ENCODE results near the gene TSC2.

TSC2 gene

GRCh38 chr16:2088759-2089358, 41.1 kb downstream of the TSC2 start:
- TF ChIP-seq, protein P1, sequence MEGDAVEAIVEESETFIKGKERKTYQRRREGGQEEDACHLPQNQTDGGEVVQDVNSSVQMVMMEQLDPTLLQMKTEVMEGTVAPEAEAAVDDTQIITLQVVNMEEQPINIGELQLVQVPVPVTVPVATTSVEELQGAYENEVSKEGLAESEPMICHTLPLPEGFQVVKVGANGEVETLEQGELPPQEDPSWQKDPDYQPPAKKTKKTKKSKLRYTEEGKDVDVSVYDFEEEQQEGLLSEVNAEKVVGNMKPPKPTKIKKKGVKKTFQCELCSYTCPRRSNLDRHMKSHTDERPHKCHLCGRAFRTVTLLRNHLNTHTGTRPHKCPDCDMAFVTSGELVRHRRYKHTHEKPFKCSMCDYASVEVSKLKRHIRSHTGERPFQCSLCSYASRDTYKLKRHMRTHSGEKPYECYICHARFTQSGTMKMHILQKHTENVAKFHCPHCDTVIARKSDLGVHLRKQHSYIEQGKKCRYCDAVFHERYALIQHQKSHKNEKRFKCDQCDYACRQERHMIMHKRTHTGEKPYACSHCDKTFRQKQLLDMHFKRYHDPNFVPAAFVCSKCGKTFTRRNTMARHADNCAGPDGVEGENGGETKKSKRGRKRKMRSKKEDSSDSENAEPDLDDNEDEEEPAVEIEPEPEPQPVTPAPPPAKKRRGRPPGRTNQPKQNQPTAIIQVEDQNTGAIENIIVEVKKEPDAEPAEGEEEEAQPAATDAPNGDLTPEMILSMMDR (conservative IDR thresholded peaks at IDR 0.05; ENCODE audit: low read depth, low read length): no peak
- H4K20me1 ChIP-seq (ENCODE audit: insufficient read depth): no peaks in the 10 kb centered on the region
- no peak overlapping the region for H3K4me3 ChIP-seq (IDR thresholded peaks at IDR 0.05; ENCODE audit: insufficient read depth, low read depth, low read length)
- 0 out of 2 replicates have a peak, but pooled peaks cover 3% of the 10 kb centered on the region for H3K36me3 ChIP-seq (ENCODE audit: insufficient read depth)
- no peaks in the 10 kb centered on the region for H3K4me1 ChIP-seq (ENCODE audit: low read depth, poor library complexity, severe bottlenecking)
- H2AFZ ChIP-seq (ENCODE audit: low read depth): no peak overlapping the region
- no peak overlapping the region for H3K9ac ChIP-seq
- no peak overlapping the region for H3K4me2 ChIP-seq
- H3K27me3 ChIP-seq (ENCODE audit: insufficient read depth, low read depth): no peaks in the 10 kb centered on the region
- H3K79me2 ChIP-seq (ENCODE audit: insufficient read depth, low read depth): no peaks in the 10 kb centered on the region
- no peak overlapping the region for H3K27ac ChIP-seq

DNA sequence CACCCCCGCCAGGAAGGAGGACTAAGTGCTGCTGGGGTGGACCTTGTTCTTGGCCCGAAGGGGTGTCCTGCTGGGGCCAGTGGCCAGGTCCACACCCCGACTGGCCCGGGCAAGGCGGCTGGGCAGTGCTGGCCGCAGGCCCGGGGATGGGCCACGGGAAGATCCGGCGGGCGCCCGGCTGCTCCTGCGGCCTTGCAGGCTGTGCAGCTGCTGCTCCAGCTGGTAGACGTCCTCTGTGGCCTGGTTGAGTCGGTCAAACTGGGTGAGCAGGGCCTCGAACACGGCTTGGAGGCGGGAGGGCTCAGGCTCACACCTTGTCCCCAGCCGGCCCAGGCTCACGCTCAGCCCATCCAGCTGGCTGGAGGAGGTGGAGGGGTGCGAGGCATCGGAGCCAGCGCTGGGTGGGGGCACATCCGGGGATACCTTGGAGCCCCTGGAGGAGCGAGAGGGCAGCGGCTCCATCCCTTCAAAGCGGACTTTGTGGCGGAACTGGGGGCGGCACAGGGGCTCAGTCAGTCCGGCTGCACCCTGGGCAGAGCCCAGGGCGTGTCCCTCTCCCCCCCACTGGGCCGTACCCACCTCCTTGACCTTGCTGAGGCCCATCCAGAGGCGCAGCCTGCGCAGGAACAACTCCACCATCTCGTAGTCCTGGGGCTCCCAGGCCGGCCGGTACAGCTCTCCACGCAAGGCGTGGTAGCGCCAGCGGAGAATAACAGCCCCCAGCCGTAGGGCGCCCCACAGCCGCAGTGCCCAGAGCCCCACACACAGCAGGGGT, 42.1 kb downstream of the TSC2 start:
- Histone ChIP-seq H3K4me1 (ENCODE audit: low read depth, poor library complexity, severe bottlenecking) (no peaks in the 10 kb centered on the region), H3K27ac (no peak overlapping the region), H2AFZ (ENCODE audit: low read depth) (no peak overlapping the region), H3K27me3 (ENCODE audit: insufficient read depth, low read depth) (no peaks in the 10 kb centered on the region), H3K9ac (no peak overlapping the region), H3K79me2 (ENCODE audit: insufficient read depth, low read depth) (no peaks in the 10 kb centered on the region), H3K36me3 (ENCODE audit: insufficient read depth) (0 out of 2 replicates have a peak, but pooled peaks cover 3% of the 10 kb centered on the region), H3K4me2 (no peak overlapping the region), H4K20me1 (ENCODE audit: insufficient read depth) (no peaks in the 10 kb centered on the region), H3K4me3 (IDR thresholded peaks at IDR 0.05; ENCODE audit: insufficient read depth, low read depth, low read length) (no peak overlapping the region)
- TF ChIP-seq, protein P1 (conservative IDR thresholded peaks at IDR 0.05; ENCODE audit: low read depth, low read length): no peak

DNA sequence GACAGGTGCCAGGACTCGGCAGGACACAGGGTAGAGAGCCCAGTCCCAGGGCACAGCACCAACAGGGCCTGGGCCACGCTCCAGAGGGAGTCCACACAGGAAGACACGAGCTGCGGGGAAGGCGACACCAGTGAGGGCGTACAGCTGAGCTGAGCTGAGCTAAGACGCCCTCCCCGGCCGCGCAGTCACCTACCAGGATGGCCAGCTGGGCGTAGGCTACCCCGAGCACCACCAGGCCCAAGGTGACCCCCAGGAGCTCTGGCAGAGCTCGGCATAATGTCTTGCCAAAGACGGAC, 42.6 kb downstream of the TSC2 start:
- TF ChIP-seq, protein P1 (conservative IDR thresholded peaks at IDR 0.05; ENCODE audit: low read depth, low read length): no peak
- no peaks in the 10 kb centered on the region for H3K27me3 ChIP-seq (ENCODE audit: insufficient read depth, low read depth)
- no peaks in the 10 kb centered on the region for H4K20me1 ChIP-seq (ENCODE audit: insufficient read depth)
- no peak overlapping the region for H2AFZ ChIP-seq (ENCODE audit: low read depth)
- H3K27ac ChIP-seq: no peak overlapping the region
- no peak overlapping the region for H3K9ac ChIP-seq
- no peaks in the 10 kb centered on the region for H3K4me1 ChIP-seq (ENCODE audit: low read depth, poor library complexity, severe bottlenecking)
- H3K79me2 ChIP-seq (ENCODE audit: insufficient read depth, low read depth): no peaks in the 10 kb centered on the region
- H3K4me2 ChIP-seq: no peak overlapping the region
- no peak overlapping the region for H3K4me3 ChIP-seq (IDR thresholded peaks at IDR 0.05; ENCODE audit: insufficient read depth, low read depth, low read length)
- 0 out of 2 replicates have a peak, but pooled peaks cover 3% of the 10 kb centered on the region for H3K36me3 ChIP-seq (ENCODE audit: insufficient read depth)

DNA sequence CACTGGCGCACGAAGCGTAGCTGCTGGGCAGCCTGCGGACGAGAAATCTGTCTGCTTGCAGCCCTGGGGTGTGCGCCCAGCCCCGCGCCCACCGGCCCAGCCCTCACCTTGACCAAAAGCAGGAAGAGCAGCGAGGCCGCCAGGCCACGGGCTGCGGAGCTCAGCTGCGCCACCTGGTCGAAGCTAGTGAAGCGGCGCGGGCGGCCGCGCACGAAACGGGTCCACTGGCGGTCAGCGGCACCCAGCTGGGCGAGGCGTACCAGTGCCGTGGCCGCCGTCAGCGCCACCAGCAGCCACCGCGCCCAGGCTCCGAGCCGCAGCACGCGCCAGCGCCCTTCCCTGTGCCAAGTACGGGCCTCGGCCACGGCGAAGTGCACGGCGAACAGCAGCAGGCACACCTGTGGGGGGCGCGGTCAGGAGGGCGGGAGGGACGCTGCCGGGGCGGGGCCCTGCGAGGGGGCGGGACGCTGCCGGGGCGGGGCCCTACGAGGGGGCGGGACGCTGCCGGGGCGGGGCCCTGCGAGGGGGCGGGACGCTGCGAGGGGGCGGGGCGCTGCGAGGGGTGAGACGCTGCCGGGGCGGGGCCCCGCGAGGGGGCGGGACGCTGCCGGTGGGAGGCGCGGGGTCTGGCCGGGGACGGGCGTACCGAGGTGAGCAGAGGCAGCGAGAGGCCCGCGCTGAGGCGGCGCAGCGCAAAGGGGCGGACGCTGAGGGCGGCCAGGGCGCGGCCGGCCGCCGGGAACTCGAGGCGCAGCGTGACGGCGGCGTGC, 43.2 kb downstream of the TSC2 start:
- no peak overlapping the region for H3K27ac ChIP-seq

More for the DNA sequence above, 43.2 kb downstream of the TSC2 start:
- Histone ChIP-seq H3K27me3 (ENCODE audit: insufficient read depth, low read depth) (no peaks in the 10 kb centered on the region), H3K4me3 (IDR thresholded peaks at IDR 0.05; ENCODE audit: insufficient read depth, low read depth, low read length) (no peak overlapping the region), H3K36me3 (ENCODE audit: insufficient read depth) (0 out of 2 replicates have a peak, but pooled peaks cover 3% of the 10 kb centered on the region), H3K9ac (no peak overlapping the region), H3K79me2 (ENCODE audit: insufficient read depth, low read depth) (no peaks in the 10 kb centered on the region), H3K4me2 (no peak overlapping the region), H2AFZ (ENCODE audit: low read depth) (no peak overlapping the region), H3K4me1 (ENCODE audit: low read depth, poor library complexity, severe bottlenecking) (no peaks in the 10 kb centered on the region), H4K20me1 (ENCODE audit: insufficient read depth) (no peaks in the 10 kb centered on the region)
- TF ChIP-seq, protein P1 (conservative IDR thresholded peaks at IDR 0.05; ENCODE audit: low read depth, low read length): no peak

Data from KMS-11 (cell line).